ENCODE results near the gene CGB5. TPM values are rescaled to one million over a fixed set of nuclear protein-coding genes. Genes with fewer than 3 reads are reported as not detected.

The CGB5 gene
- total RNA-seq, 1 donor from 2014 or later: not detected

DNA sequence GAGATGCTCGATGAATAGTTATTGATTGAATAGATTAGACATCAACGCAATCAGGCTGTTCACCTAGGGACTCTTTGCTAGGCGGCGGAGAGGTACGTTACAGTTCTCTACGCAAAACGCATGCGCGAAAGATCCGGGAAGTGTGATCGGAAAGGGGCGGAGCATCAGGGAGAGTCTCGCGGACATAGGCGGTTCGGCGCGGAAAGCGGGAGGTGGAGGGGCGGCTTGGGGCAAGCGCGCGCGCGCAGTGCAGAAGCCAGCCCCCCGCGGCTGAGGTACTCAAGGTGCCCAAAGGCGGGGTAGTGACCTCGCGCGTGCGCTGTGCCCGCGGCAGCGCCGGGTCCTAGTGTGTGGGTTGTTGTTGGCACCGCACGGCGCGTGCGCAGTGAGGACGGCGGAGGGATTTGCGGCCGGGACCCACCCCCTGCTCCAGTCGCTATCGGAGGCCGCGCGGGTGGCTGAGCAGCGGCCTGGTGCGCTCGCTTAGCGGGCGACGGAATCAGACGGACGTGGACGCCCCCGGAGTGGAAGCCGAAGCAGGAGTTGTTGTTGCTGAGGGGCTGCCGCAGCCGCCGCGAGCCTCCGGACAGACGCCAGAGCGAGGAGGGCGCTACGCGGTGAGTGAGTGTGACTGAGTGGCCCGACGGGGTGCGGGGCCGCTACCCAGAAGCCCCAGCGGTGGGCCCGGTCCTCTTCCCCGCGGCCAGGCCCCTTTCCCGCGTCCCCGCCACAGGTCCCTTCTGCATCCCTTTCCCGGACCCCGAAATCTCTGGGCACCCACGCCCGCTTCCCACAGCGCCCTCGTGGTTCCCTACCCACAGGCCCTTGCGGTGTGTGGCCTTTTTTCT, 41.6 kb downstream of the CGB5 start, which contains the start of gene SNRNP70:
Gene SNRNP70 (plus strand): TSS at position 432 of the 848 bp plus-strand sequence. CDS start 964 bp downstream, outside the sequence.
- peak; percentile 100 for DNase-seq (ENCODE audit: low spot score)

DNA sequence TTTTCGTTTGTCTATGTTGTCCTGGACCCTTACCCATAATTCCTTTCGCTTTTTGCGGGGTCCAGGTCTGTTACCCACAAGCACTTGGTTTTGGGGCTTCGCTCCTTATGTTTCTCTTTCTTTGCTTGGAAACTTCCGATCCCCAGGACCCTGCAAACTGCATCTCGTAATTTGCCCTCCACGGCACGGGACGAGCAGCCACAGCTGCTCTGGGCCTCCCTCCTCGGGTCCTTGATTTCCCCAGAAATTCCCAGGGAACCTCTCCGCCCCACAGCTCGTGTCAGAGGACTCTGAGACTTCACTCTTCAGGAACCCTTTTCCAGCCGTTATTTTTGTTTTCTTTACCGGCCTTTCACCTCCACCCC, 42.2 kb downstream of the CGB5 start:
- no peak for DNase-seq (ENCODE audit: low spot score)

DNA sequence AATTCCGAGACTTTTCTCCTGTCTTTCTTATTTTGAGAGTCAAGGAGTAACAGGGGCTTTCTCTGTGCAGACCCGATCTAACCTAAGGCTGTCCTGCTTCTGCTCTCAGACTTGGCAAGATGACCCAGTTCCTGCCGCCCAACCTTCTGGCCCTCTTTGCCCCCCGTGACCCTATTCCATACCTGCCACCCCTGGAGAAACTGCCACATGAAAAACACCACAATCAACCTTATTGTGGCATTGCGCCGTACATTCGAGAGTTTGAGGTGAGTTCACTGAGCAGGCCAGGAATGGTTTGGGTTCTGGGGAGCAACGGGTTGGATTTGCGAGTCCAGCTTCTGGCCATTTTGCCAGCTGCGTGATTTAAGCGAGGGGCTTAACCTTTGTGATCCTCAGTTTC, 42.6 kb downstream of the CGB5 start:
- no peak for DNase-seq (ENCODE audit: low spot score)

DNA sequence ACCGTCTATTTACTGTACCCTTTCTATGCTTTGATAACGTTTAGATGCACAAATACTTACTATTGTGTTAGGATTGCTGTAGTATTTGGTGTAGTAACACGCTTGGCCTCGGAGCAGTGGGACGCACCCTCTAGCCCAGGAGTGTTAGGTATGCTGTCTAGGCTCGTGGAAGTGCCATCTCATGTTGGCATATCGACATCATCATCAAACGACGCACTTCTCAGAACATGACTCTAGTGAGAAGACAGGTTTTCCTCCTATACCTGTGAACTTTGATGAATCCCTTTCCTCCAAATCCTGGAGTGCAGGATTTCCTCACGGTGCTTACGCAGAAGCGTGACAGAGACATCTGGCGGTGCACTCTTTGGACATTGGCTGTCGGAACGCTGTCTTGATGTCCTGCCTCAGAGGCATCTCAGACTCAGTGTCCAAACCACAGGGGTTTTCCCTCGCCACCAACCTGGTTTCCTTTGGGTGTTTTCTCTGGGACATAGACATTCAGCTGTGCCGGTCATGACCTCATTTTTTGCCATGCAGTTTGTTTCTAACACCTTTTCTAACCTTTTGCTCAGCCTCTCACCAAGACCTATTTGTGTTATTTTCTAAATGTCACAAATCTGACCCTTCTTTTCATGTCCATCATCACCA, 47.9 kb downstream of the CGB5 start:
- DNase-seq (ENCODE audit: low spot score): no peak

DNA sequence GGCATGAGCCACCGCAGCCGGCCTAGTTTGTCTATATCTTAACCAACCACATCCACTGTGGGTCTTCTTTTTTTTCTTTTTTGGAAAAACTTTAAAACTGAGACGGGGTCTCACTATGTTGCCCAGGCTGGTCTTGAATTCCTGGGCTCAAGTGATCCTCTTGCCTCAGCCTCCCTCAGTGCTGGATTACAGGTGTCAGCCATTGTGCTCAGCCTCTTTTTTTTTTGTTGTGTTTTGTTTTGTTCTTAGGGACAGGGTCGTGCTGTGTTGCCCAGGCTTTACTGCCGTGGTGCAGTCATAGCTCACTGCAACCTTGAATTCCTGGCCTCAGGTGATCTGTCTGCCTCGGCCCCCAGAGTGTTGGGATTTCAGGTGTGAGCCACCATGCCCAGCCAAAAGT, 49.0 kb downstream of the CGB5 start:
- DNase-seq (ENCODE audit: low spot score): no peak

Small RNA genes lying within 50 kb of the gene (microRNA-seq; reads per million reads assigned to microRNA genes)
- gene MIR6798 (ENCODE audit: borderline number of aligned reads): not detected

Other genes with a start within 250 kb of the CGB5 start
- 20.3 TPM for gene BCAT2, start 232.8 kb upstream of the CGB5 start, total RNA-seq
- 9.4 TPM for gene HSD17B14, start 207.4 kb upstream of the CGB5 start, total RNA-seq
- 44.9 TPM for gene PLEKHA4, start 175.2 kb upstream of the CGB5 start, total RNA-seq
- 152 TPM for gene PPP1R15A, start 171.4 kb upstream of the CGB5 start, total RNA-seq
- not detected for gene TULP2, start 145.1 kb upstream of the CGB5 start, total RNA-seq
- 304 TPM for gene NUCB1, start 143.5 kb upstream of the CGB5 start, total RNA-seq
- gene DHDH, start 110.1 kb upstream of the CGB5 start, total RNA-seq: 0.61 TPM
- gene BAX, start 89.0 kb upstream of the CGB5 start, total RNA-seq: 71.8 TPM
- 9,334 TPM for gene FTL, start 78.5 kb upstream of the CGB5 start, total RNA-seq
- 82.0 TPM for gene GYS1, start 50.5 kb upstream of the CGB5 start, total RNA-seq
- gene RUVBL2, start 50.0 kb upstream of the CGB5 start, total RNA-seq: 40.0 TPM
- gene LHB, start 26.8 kb upstream of the CGB5 start, total RNA-seq: not detected
- not detected for gene CGB3, start 19.5 kb upstream of the CGB5 start, total RNA-seq
- not detected for gene CGB2, start 12.0 kb upstream of the CGB5 start, total RNA-seq
- not detected for gene CGB1, start 7.0 kb upstream of the CGB5 start, total RNA-seq
- not detected for gene CGB8, start 5.3 kb downstream of the CGB5 start, total RNA-seq
- gene CGB7, start 13.9 kb downstream of the CGB5 start, total RNA-seq: not detected
- not detected for gene NTF4, start 21.0 kb downstream of the CGB5 start, total RNA-seq
- not detected for gene KCNA7, start 28.9 kb downstream of the CGB5 start, total RNA-seq
- 148 TPM for gene SNRNP70, start 41.6 kb downstream of the CGB5 start, total RNA-seq
- 4.2 TPM for gene LIN7B, start 70.5 kb downstream of the CGB5 start, total RNA-seq
- gene C19orf73, start 75.3 kb downstream of the CGB5 start, total RNA-seq: not detected
- 3.1 TPM for gene PPFIA3, start 75.7 kb downstream of the CGB5 start, total RNA-seq
- gene HRC, start 111.5 kb downstream of the CGB5 start, total RNA-seq: 1.3 TPM
- gene TRPM4, start 113.9 kb downstream of the CGB5 start, total RNA-seq: 17.0 TPM

Measured in mesenteric fat pad (tissue), 1 donor.